ENCODE data around the gene CASP6.

CASP6 gene

DNA sequence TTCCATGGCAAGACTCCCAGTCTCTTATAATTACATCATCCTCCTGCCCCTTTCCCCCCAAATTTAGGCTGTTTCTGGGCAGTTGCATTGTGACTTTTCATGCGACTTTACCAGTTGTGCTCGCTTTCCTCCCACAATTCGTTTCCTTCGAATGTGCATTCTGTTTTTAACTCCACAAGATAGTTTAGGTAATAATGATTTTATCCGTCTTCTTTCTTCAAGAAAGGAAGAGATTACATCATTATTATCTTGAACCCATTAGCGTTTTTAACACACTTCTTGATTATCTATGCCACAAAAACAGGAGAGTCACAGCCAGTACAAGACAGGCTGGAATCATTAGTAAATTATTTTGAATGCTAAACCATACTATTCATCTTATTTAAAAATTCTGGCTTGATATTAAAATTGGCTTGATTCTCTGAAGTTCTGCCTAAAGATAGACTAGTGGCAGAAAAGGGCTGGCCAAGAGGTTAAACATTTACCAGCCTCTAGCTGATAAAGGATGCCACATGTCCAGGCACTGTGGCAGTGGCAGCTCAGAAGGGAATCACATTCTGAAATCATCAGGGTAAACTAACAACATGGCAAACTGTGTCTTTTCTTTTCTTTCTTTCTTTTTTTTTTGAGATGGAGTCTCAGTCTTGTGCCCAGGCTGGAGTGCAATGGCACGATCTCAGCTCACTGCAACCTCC, 46.3 kb upstream of the CASP6 start:
- TF ChIP-seq POLR2AphosphoS5 (IDR thresholded peaks at IDR 0.05; ENCODE audit: low read depth, low read length), result no peak
- TF ChIP-seq FOXP2 (optimal IDR thresholded peaks at IDR 0.05; ENCODE audit: borderline replicate concordance, extremely low read depth, extremely low read length, insufficient read depth), result no peak
- no peak for TF ChIP-seq TAF1 (IDR thresholded peaks at IDR 0.05; ENCODE audit: borderline replicate concordance, insufficient read depth, low read length)
- TF ChIP-seq, protein P1, sequence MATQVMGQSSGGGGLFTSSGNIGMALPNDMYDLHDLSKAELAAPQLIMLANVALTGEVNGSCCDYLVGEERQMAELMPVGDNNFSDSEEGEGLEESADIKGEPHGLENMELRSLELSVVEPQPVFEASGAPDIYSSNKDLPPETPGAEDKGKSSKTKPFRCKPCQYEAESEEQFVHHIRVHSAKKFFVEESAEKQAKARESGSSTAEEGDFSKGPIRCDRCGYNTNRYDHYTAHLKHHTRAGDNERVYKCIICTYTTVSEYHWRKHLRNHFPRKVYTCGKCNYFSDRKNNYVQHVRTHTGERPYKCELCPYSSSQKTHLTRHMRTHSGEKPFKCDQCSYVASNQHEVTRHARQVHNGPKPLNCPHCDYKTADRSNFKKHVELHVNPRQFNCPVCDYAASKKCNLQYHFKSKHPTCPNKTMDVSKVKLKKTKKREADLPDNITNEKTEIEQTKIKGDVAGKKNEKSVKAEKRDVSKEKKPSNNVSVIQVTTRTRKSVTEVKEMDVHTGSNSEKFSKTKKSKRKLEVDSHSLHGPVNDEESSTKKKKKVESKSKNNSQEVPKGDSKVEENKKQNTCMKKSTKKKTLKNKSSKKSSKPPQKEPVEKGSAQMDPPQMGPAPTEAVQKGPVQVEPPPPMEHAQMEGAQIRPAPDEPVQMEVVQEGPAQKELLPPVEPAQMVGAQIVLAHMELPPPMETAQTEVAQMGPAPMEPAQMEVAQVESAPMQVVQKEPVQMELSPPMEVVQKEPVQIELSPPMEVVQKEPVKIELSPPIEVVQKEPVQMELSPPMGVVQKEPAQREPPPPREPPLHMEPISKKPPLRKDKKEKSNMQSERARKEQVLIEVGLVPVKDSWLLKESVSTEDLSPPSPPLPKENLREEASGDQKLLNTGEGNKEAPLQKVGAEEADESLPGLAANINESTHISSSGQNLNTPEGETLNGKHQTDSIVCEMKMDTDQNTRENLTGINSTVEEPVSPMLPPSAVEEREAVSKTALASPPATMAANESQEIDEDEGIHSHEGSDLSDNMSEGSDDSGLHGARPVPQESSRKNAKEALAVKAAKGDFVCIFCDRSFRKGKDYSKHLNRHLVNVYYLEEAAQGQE (IDR thresholded peaks at IDR 0.05; ENCODE audit: insufficient read depth in 1 of 2, low read depth in 2 of 2, low read length in 2 of 2), result no peak
- TF ChIP-seq SIN3A (IDR thresholded peaks at IDR 0.05; ENCODE audit: borderline replicate concordance, insufficient read depth, low read length), result no peak

DNA sequence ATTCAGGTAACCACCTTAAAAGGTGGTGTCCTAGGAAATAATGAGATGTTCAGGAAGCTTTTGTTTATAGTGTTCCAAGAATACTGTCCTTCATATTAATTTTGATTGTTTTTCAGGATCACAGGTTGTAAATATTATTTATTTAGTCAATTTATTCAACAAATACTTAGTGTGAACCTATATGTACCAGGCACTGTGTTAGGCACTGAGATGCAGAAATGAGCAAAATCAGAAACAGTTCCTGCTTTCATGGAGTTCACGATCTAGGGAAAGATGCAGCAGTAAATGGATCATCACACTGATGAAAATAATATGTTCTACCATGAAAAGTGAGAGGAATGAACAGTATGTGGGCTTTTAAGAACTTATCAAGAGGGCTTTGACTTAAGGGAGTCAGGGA, 44.9 kb upstream of the CASP6 start:
- no peak for TF ChIP-seq SIN3A (IDR thresholded peaks at IDR 0.05; ENCODE audit: borderline replicate concordance, insufficient read depth, low read length)
- no peak for TF ChIP-seq TAF1 (IDR thresholded peaks at IDR 0.05; ENCODE audit: borderline replicate concordance, insufficient read depth, low read length)
- TF ChIP-seq POLR2AphosphoS5 (IDR thresholded peaks at IDR 0.05; ENCODE audit: low read depth, low read length), result no peak
- TF ChIP-seq, protein P1 (IDR thresholded peaks at IDR 0.05; ENCODE audit: insufficient read depth in 1 of 2, low read depth in 2 of 2, low read length in 2 of 2), result no peak
- TF ChIP-seq FOXP2 (optimal IDR thresholded peaks at IDR 0.05; ENCODE audit: borderline replicate concordance, extremely low read depth, extremely low read length, insufficient read depth), result no peak

DNA sequence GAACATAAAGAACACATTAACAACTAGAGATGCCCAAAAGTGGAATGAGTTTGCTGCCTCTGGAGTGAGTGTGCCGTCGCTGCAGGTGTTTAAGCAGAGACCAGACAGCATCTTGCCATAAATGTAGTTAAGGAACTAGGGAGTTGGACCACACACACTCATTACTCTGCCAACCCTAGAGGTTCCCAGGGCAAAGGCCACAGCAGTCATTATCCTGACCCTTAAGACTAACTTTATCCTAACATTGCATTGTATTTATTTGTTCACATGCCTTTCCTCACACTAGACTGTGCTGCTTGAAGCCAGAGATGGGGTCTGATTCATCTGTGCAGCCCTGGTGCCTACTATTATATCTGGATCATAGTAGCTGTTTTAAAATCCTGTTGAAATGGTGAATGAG, 43.5 kb upstream of the CASP6 start:
- TF ChIP-seq POLR2AphosphoS5 (IDR thresholded peaks at IDR 0.05; ENCODE audit: low read depth, low read length), result no peak
- no peak for TF ChIP-seq FOXP2 (optimal IDR thresholded peaks at IDR 0.05; ENCODE audit: borderline replicate concordance, extremely low read depth, extremely low read length, insufficient read depth)
- TF ChIP-seq, protein P1 (IDR thresholded peaks at IDR 0.05; ENCODE audit: insufficient read depth in 1 of 2, low read depth in 2 of 2, low read length in 2 of 2), result no peak
- TF ChIP-seq SIN3A (IDR thresholded peaks at IDR 0.05; ENCODE audit: borderline replicate concordance, insufficient read depth, low read length), result no peak
- TF ChIP-seq TAF1 (IDR thresholded peaks at IDR 0.05; ENCODE audit: borderline replicate concordance, insufficient read depth, low read length), result no peak

DNA sequence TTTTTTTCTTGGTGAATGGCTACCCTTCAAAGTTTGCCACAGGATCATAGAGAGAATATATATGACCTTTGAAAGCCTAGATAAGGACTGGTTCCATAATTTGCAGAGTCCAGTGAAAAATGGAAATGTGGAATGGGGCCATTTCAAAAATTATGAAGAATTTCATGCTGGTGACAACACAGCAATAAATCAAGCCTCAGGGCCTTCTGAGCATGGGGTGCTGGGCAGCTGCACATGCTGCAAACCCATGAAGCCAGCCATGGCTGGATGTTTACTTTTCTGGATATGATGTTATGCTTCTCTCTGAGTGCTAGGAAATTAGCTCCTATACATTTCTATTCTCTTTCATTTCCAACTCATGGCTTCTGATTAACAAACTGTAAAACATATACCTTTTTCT, 42.6 kb upstream of the CASP6 start:
- TF ChIP-seq SIN3A (IDR thresholded peaks at IDR 0.05; ENCODE audit: borderline replicate concordance, insufficient read depth, low read length), result no peak
- TF ChIP-seq, protein P1 (IDR thresholded peaks at IDR 0.05; ENCODE audit: insufficient read depth in 1 of 2, low read depth in 2 of 2, low read length in 2 of 2), result no peak
- TF ChIP-seq POLR2AphosphoS5 (IDR thresholded peaks at IDR 0.05; ENCODE audit: low read depth, low read length), result no peak
- no peak for TF ChIP-seq FOXP2 (optimal IDR thresholded peaks at IDR 0.05; ENCODE audit: borderline replicate concordance, extremely low read depth, extremely low read length, insufficient read depth)
- TF ChIP-seq TAF1 (IDR thresholded peaks at IDR 0.05; ENCODE audit: borderline replicate concordance, insufficient read depth, low read length), result no peak

Data from PFSK-1 (cell line).